ENCODE measurements around the gene TNFRSF1A.

Gene TNFRSF1A

GRCh38 chr12:6372403-6373003 is 30.6 kb upstream of the TNFRSF1A start:
- H3K36me3 ChIP-seq (ENCODE audit: control insufficient read depth, insufficient read depth, low read length) = no peaks in the 10 kb centered on the region
- no peaks in the 10 kb centered on the region for H3K27me3 ChIP-seq (ENCODE audit: control insufficient read depth, insufficient read depth, low read length)
- peak overlapping the region; percentile 71 for H3K27ac ChIP-seq (ENCODE audit: low read depth, low read length)
- H3K4me3 ChIP-seq (ENCODE audit: low read length) = peak overlapping the region; percentile 22
- peaks cover 14% of the 10 kb centered on the region for H3K4me1 ChIP-seq (ENCODE audit: control insufficient read depth, insufficient read depth, low read length)
- no peak overlapping the region for H3K9ac ChIP-seq (ENCODE audit: low read length)

GRCh38 chr12:6370994-6371754 is 29.3 kb upstream of the TNFRSF1A start:
- H3K9ac ChIP-seq (ENCODE audit: low read length) = no peak overlapping the region
- H3K36me3 ChIP-seq (ENCODE audit: control insufficient read depth, insufficient read depth, low read length) = no peaks in the 10 kb centered on the region
- H3K27ac ChIP-seq (ENCODE audit: low read depth, low read length) = peak overlapping the region; percentile 15
- H3K4me1 ChIP-seq (ENCODE audit: control insufficient read depth, insufficient read depth, low read length) = peaks cover under 1% of the 10 kb centered on the region
- peak overlapping the region; percentile 1 for H3K4me3 ChIP-seq (ENCODE audit: low read length)
- H3K27me3 ChIP-seq (ENCODE audit: control insufficient read depth, insufficient read depth, low read length) = no peaks in the 10 kb centered on the region

GRCh38 chr12:6370576-6370935 is 28.7 kb upstream of the TNFRSF1A start:
- H3K36me3 ChIP-seq (ENCODE audit: control insufficient read depth, insufficient read depth, low read length) = no peaks in the 10 kb centered on the region
- peak overlapping the region; percentile 1 for H3K4me3 ChIP-seq (ENCODE audit: low read length)
- H3K27ac ChIP-seq (ENCODE audit: low read depth, low read length) = no peak overlapping the region
- no peak overlapping the region for H3K9ac ChIP-seq (ENCODE audit: low read length)
- no peaks in the 10 kb centered on the region for H3K4me1 ChIP-seq (ENCODE audit: control insufficient read depth, insufficient read depth, low read length)
- H3K27me3 ChIP-seq (ENCODE audit: control insufficient read depth, insufficient read depth, low read length) = no peaks in the 10 kb centered on the region

GRCh38 chr12:6369916-6370575 is 28.2 kb upstream of the TNFRSF1A start:
- H3K36me3 ChIP-seq (ENCODE audit: control insufficient read depth, insufficient read depth, low read length) = no peaks in the 10 kb centered on the region
- H3K4me3 ChIP-seq (ENCODE audit: low read length) = no peak overlapping the region
- no peaks in the 10 kb centered on the region for H3K27me3 ChIP-seq (ENCODE audit: control insufficient read depth, insufficient read depth, low read length)
- no peak overlapping the region for H3K27ac ChIP-seq (ENCODE audit: low read depth, low read length)
- no peak overlapping the region for H3K9ac ChIP-seq (ENCODE audit: low read length)
- H3K4me1 ChIP-seq (ENCODE audit: control insufficient read depth, insufficient read depth, low read length) = no peaks in the 10 kb centered on the region

- no peaks in the 10 kb centered on the region for H3K27me3 ChIP-seq (ENCODE audit: control insufficient read depth, insufficient read depth, low read length)
- H3K9ac ChIP-seq (ENCODE audit: low read length) = no peak overlapping the region
- no peaks in the 10 kb centered on the region for H3K4me1 ChIP-seq (ENCODE audit: control insufficient read depth, insufficient read depth, low read length)
- H3K27ac ChIP-seq (ENCODE audit: low read depth, low read length) = no peak overlapping the region
- H3K36me3 ChIP-seq (ENCODE audit: control insufficient read depth, insufficient read depth, low read length) = no peaks in the 10 kb centered on the region
- no peak overlapping the region for H3K4me3 ChIP-seq (ENCODE audit: low read length)
These were observed 27.1 kb upstream of the TNFRSF1A start for GRCh38 chr12:6368906-6369525.

GRCh38 chr12:6367969-6368892 is 26.4 kb upstream of the TNFRSF1A start:
- Histone ChIP-seq H3K4me3 (ENCODE audit: low read length) (no peak overlapping the region), H3K9ac (ENCODE audit: low read length) (no peak overlapping the region), H3K27ac (ENCODE audit: low read depth, low read length) (no peak overlapping the region), H3K4me1 (ENCODE audit: control insufficient read depth, insufficient read depth, low read length) (no peaks in the 10 kb centered on the region), H3K27me3 (ENCODE audit: control insufficient read depth, insufficient read depth, low read length) (no peaks in the 10 kb centered on the region), H3K36me3 (ENCODE audit: control insufficient read depth, insufficient read depth, low read length) (no peaks in the 10 kb centered on the region)

- no peaks in the 10 kb centered on the region for H3K36me3 ChIP-seq (ENCODE audit: control insufficient read depth, insufficient read depth, low read length)
- H3K4me3 ChIP-seq (ENCODE audit: low read length) = no peak overlapping the region
- H3K27ac ChIP-seq (ENCODE audit: low read depth, low read length) = no peak overlapping the region
- no peak overlapping the region for H3K9ac ChIP-seq (ENCODE audit: low read length)
- no peaks in the 10 kb centered on the region for H3K27me3 ChIP-seq (ENCODE audit: control insufficient read depth, insufficient read depth, low read length)
- H3K4me1 ChIP-seq (ENCODE audit: control insufficient read depth, insufficient read depth, low read length) = no peaks in the 10 kb centered on the region
These were observed 25.4 kb upstream of the TNFRSF1A start for GRCh38 chr12:6367065-6367968.

- Histone ChIP-seq H3K4me3 (ENCODE audit: low read length) (peak overlapping the region; percentile 61), H3K27ac (ENCODE audit: low read depth, low read length) (peak overlapping the region; percentile 91), H3K4me1 (ENCODE audit: control insufficient read depth, insufficient read depth, low read length) (no peaks in the 10 kb centered on the region), H3K9ac (ENCODE audit: low read length) (no peak overlapping the region), H3K27me3 (ENCODE audit: control insufficient read depth, insufficient read depth, low read length) (no peaks in the 10 kb centered on the region), H3K36me3 (ENCODE audit: control insufficient read depth, insufficient read depth, low read length) (no peaks in the 10 kb centered on the region)
These were observed 22.1 kb upstream of the TNFRSF1A start for GRCh38 chr12:6364044-6364374.

- Histone ChIP-seq H3K4me1 (ENCODE audit: control insufficient read depth, insufficient read depth, low read length) (no peaks in the 10 kb centered on the region), H3K9ac (ENCODE audit: low read length) (no peak overlapping the region), H3K27ac (ENCODE audit: low read depth, low read length) (peak overlapping the region; percentile 91), H3K27me3 (ENCODE audit: control insufficient read depth, insufficient read depth, low read length) (no peaks in the 10 kb centered on the region), H3K36me3 (ENCODE audit: control insufficient read depth, insufficient read depth, low read length) (no peaks in the 10 kb centered on the region), H3K4me3 (ENCODE audit: low read length) (peak overlapping the region; percentile 61)
These were observed 21.6 kb upstream of the TNFRSF1A start for GRCh38 chr12:6363330-6364043.

- H3K4me3 ChIP-seq (ENCODE audit: low read length) = no peak overlapping the region
- H3K9ac ChIP-seq (ENCODE audit: low read length) = no peak overlapping the region
- H3K4me1 ChIP-seq (ENCODE audit: control insufficient read depth, insufficient read depth, low read length) = no peaks in the 10 kb centered on the region
- no peak overlapping the region for H3K27ac ChIP-seq (ENCODE audit: low read depth, low read length)
- H3K27me3 ChIP-seq (ENCODE audit: control insufficient read depth, insufficient read depth, low read length) = no peaks in the 10 kb centered on the region
- no peaks in the 10 kb centered on the region for H3K36me3 ChIP-seq (ENCODE audit: control insufficient read depth, insufficient read depth, low read length)
These were observed 21.1 kb upstream of the TNFRSF1A start for GRCh38 chr12:6363010-6363329.

GRCh38 chr12:6362403-6362802 is 20.5 kb upstream of the TNFRSF1A start:
- Histone ChIP-seq H3K27me3 (ENCODE audit: control insufficient read depth, insufficient read depth, low read length) (no peaks in the 10 kb centered on the region), H3K4me3 (ENCODE audit: low read length) (no peak overlapping the region), H3K9ac (ENCODE audit: low read length) (no peak overlapping the region), H3K36me3 (ENCODE audit: control insufficient read depth, insufficient read depth, low read length) (no peaks in the 10 kb centered on the region), H3K4me1 (ENCODE audit: control insufficient read depth, insufficient read depth, low read length) (no peaks in the 10 kb centered on the region), H3K27ac (ENCODE audit: low read depth, low read length) (no peak overlapping the region)
